GM18870 (cell line): Measurements from ENCODE around the gene SPRED1.

Experiments
- ATAC-seq: cut with Tn5 transposase; IDR thresholded peaks from one replicate; pipeline ENCODE4 v1.9.1; 2021; ENCODE audit warnings: moderate library complexity; ENCODE audit not compliant: unreplicated experiment

The SPRED1 gene

DNA sequence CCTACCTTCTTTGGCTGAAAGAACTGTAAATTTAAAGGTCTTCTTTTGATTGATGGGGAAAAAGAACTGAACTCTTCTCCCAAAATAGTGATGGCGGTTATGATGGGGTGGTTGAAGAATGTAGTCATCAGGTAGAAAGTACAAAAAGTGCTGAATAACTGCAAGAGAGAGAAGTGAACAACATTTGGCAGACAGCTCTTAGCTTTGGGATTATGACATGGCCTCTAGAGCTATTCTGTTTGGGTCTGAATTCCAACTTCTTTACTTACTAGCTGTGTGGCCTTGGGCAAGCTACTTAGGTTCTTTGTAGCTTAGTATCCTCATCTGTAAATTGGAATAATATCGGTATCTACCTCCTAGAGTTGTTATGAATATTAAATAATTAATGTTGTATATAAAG is 91.7 kb downstream of the SPRED1 start:
- ATAC-seq, result no peak

DNA sequence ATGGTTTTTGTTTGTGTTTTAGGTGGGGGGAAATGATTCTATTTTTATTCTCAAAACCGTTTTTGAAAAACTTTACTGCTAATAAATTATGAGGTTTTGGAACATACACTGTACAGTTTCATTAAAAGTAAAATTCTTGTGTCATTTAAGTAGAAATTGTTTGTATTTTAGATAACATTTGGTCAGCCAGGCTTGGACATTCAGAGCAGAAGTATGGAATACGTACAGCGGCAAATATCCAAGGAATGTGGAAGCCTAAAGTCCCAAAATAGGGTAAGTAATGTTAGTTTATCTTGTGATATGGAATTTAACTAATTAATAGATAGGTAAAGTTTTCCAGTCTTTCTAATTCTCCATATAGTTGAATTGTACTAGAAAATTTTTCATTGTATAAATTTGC is 96.6 kb downstream of the SPRED1 start:
- ATAC-seq, result no peak

DNA sequence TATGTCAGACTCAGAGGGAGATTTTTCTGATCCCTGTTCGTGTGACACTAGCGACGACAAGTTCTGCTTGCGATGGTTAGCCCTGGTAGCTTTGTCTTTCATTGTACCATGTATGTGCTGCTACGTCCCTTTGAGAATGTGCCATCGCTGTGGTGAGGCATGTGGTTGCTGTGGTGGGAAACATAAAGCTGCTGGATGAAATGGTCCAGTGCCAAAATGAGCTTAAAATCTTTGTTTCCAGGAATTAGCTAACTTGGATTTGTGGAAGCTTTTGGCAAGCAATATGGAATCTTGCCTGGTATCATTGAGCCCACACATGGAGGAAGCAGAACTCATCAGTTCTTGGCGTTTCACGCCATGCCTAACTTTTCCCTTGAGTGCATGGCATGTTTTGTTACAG is 98.8 kb downstream of the SPRED1 start:
- ATAC-seq, result no peak

DNA sequence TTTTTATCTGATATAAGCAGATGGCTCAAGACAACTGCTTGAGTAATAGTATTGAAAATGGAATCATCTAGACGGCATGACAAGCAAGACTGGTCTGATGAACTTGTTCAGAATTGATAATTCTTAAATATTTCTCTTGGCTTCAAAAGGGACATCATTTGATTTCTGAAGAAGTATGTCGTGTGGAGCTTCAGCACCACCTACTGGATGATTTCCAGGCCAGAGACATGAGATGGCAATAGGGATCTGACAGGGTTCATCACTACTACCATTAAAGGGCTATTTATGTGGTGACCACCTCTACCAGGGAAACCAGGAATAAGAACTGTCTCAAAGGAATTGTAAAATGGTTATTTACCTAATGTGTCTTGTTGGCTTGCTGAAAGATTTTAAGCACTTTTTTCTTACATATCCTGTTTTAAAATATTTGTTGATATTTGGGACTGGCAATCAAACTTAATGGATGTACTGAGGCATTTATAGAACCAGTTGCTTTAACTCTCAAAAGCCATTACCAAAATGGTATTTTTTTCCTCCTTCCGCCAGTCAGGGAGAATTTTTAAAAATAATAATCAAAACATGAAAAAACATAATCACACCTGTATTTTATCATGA is 101.8 kb downstream of the SPRED1 start:
- ATAC-seq, result no peak

DNA sequence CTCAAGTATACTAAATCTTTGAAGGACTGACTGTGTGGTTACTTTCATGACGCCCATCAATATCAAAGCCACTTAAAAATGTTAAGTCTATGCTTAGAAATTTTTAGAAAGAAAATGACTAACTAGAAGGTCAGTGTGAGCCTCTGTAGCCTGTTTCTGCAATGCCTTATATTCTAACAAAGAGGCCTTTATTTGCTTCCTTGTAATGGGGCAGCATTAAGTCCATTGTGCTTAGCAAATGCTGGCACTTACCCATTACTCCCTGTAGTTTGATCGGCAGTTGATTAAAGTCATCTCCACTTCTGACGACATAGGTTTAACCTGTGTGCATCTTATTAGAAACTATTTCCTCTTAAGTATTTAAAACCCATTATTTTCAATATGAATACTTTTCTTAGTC is 109.7 kb downstream of the SPRED1 start:
- no peak for ATAC-seq

DNA sequence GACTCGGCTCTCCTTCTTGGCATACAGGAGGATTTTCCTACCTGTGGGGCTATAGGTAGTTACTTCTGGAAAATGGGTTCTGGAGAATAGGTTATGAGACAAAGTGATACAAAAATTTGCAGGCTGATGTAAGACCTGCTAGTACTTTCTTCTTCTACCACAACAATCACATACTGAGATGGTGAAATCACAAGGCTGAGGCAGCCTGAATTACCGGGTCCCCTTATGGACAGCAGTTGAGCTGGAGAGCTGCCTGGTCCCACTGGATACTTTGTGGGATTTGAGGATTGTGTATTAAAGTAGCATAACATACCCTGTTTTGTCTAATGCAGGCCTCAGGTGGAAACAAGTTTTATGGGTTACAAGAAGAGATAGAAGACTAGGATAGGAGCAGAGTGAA is 114.8 kb downstream of the SPRED1 start:
- ATAC-seq, result no peak

DNA sequence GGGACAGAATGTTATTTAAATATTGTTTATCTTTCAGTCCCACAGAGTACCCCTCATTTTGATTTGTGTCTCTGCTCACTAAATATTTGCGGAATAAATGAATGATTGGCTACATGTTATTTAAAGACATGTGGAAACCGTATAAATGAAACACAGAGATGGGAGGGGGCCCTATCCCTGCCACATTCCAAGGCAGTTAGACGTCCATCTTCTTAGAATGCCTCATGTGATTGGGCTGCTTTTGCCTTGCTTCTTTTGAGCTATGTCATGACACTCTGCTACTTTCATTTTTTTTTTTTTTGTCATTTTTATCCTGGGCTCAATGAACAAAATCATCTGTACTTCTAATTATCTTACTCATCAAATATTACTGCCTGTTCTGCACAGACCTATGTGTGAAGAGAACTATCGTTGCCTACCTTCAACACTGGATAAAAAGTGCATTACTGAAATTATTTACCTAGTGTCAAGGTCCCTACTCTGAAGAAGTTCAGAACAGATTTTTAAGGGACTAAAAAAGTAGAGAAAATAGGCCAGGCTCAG is 117.4 kb downstream of the SPRED1 start:
- ATAC-seq, result no peak

DNA sequence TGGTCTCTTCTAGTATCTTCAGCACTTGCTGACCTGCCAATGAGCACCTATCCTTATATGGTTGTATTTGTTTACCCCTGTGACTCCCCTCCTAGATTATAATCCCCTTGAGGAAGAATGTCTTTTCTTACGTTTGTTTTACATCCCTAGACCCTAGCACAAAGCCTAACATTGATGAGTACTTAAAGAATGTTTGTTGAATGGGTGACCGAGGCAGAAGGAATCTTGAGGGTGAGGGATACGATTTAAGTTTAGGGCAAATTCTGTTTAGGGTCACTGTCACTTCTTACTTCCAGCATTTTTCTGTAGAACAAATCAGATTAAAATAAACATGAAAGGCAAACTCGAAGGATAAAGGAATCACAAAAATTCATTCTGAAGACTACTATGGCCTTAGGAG is 120.4 kb downstream of the SPRED1 start:
- no peak for ATAC-seq

DNA sequence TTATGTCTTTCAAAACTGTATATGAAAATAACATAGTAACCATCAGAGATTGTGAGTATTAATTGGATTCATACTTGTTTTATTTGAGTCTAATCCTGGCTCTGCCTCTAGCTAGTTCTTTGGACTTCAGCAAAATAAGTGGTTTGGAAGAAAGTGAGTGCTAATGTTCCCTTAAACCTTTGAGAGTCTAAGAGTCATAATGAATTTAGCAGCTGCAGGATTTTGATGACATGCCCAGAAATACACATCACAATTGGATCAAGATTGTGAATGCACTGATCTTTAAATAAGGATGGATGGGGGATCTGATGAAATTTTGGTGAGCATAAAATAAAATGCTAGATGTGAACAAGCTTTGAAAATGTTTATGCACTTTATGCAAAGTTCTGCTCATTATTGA is 121.4 kb downstream of the SPRED1 start:
- ATAC-seq, result no peak

DNA sequence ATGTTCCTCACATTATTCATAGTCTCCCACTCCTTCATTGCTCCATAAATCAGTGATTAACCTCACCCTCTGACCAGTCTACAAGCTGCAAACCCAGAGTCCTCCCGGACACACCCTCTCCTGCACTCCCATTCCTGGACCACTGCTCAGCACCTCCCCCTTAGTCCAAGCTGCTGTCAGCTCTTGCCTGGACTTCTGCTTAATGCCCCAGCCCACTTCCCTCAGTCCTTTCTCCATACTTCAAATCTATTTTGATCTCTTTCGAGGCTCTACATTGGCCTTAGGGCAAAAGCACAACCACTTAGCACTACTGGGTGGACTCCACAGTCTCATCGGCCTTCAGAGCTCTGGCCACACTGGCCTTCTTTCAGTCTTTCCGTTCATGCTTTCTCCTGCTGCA is 121.9 kb downstream of the SPRED1 start:
- no peak for ATAC-seq

DNA sequence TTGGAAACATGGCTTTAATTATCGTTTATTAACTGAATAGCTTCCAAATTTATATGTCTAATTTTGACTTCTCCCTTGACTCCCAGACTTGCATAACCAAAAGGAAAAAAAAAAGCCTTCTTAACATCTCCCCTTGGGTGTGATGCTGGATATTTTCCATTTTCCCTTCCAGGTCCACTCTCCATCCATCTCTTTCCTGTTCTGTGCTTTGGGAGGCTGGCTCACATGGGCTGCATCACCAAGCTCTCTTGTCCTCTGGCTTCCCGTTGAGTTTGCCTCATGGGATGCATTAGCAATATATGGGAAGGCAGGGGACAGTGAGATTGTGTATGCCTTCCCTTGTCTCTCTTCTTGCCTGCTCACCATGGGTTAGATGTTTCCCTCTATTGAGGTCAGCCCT is 123.4 kb downstream of the SPRED1 start:
- ATAC-seq, result no peak

DNA sequence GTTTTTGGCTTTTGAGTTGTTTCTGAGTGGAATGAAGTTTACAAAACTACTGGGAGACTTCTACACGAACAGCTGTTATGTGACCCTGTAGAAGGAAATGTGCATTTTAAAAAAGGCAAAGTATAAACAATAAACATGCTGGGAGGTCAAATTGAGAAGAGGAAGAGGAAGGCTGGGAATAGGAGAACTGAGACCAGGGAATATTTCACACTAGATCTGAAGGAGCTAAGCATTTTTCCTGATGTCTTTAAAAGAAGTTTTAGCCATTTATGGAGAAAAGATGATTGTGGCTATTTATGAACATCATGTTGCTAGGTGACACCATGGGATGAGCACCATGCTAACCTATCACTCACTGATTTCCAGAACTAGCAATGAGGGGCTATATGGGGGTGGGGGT is 125.0 kb downstream of the SPRED1 start:
- ATAC-seq, result no peak

DNA sequence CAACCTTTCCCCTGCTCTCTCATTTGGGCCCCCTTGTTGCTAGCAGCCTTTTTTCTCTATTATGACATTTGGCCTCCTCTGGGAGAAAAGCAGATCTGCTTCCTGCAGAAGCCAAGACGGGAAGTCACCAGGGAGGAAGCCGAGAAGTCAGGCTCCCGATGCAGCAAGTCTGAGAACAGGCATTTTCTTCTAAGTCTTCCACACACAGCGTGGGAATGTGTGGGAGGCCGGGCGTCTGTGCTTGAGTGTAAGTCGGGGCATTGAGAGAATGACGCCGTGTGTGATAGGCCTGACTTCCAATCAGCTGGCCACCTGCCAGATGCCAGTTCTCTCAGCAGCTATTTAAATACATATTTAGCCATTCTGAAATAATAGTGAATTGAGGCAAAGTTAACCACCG is 125.5 kb downstream of the SPRED1 start:
- ATAC-seq, result no peak

DNA sequence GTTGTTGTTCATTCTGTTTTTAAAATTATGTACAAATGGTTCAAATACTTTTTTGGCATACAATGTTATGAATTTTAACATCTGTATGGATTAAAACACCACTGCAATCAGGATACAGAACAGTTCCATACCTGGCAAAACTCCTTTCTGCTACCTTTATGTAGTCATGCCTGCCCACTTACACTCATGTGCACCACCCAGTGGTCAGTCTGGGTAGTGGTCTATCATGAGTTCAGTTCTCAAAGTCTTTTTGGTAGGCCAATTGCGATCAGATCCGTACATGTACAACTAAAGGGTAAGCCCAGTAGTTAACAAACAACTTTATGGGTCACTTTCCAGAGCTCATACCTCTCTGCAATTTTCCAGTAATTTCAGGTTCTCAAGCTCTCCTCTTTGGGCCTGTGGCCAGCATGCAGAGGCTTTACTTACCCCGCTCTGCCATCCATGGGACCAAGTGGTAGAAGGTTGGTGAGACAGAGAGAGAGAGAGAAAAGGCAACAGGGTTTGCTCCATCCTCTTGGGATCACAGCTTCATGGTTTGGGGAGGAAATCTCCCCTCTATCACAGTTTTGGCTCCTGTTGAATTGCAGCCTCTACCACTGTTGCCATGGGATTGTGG is 137.4 kb downstream of the SPRED1 start:
- peak; percentile 84 for ATAC-seq

DNA sequence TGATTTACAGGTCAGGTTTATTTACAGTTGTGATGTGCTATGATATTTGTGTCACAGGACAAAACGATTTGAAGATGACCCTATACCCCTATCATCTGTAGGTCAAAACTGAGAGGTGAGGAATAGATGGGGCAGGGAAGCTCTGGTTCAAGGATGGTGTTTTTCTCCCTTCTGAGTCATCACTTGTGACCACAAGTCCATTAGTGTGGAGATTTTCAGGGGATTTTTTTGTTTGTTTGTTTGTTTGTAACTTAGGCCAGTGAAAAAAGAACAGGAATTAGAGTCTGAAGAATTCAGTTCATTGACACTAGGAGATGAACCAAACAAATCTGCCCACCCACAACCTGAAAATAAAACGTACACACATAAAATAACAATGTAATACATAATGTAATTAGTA is 138.6 kb downstream of the SPRED1 start:
- ATAC-seq, result no peak

DNA sequence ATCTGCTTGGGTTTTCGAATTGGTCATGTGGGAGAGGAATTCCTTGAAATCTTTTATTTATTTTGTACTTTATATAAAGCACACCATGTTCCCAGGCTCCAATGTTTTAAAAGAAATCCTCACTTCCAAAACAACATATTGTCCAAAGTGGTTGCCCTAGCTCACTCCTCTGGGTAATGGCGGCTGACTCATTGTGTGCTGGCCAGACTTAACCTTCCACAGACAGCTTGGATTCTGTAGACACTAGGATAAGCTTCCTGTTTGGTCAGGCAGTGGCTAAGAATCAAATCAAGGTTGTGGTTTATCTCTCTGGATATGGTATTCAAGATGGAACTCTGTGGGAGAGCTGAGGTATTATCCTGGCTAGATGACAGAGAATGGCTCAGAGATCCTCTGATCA is 145.5 kb downstream of the SPRED1 start:
- no peak for ATAC-seq

DNA sequence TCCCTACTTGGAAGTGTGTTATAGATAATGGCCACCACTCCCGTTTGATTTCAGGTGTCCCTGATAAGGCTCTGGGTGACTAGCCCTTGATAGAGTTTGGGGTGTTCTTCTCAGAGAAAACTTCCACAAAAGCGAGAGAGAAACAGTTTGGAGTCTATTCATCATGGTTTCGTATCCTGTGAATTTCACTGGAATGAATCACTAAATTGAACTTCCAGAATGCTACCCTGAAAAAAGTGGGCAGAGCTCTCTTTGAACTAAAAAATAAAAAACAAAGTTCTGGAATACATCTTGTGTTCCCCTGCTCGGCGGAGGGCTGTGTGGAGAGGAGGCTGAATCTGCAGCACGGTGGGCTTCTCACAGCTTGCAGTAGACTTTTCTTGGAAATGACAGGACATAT is 148.5 kb downstream of the SPRED1 start:
- no peak for ATAC-seq

DNA sequence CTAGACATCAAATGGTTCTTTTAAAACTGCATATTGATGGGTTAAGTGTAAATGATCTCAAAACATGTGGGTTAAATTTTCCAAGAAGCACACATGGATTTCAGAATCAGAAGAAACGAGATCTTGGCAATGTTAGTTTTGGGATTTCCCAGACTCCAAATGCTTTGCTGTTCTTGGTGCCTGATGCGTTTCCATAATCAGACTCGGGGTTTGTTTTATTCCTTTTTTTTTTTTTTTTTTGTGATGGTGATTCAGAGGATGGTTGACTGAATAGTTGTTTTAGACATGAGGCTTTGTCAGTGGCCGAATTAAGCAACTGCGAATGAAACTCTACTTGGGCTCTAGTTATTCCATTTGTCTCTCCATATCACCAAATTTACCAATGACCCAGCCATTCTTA is 149.1 kb downstream of the SPRED1 start:
- ATAC-seq, result no peak

DNA sequence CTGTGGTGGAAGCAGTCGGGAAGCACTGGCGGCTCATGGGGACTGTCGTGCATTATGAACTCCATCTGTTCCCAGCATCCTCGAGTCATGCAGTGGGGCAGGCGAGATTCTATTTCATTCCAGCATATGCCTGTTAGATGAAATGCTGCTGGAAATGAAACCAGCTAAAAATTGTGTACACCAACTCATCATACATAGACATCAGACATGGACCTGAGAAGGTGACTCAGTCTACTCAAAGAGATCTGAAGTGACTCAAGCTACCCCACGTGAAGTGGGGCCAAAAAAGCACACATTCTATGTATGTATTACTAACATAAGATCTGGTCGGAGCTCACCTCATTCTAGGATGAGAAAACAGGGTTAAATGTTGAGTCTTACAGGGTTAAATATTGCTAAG is 153.8 kb downstream of the SPRED1 start:
- no peak for ATAC-seq
